Measurements from ENCODE around the gene PIKFYVE. TPM values are rescaled to one million over a fixed set of nuclear protein-coding genes. Genes with fewer than 3 reads are reported as not detected.

PIKFYVE gene
- polyA plus RNA-seq, 1 donor (not counting 4 experiments of a cell fraction or from before 2014, with no cell fraction given) = 18.4 TPM

DNA sequence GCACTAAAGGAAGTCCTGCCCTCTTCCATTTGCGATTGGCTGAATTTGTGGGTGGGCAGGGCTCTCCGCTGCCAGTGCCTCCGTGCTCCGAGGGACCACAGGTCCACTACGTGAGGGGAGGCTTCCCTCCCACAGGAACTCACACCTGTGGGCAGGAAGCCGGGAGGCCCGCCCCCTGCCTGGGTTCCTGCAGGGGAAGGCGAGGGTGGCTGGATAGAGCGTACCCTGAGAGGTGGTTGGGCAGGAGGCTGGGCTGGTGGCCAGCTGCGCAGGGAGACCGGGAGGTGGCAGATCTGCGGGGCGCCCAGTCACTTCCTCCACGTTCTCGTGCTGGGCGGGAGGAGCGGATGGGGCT lies 93.6 kb downstream of the PIKFYVE start:
- Histone ChIP-seq H3K27me3 (ENCODE audit: control insufficient read depth, extremely low read depth, insufficient read depth, low read length) (no peaks in the 10 kb centered on the region), H3K4me3 (ENCODE audit: control insufficient read depth in 2 of 3, extremely low read depth in 1 of 3, insufficient read depth in 2 of 3, low read depth in 1 of 3, low read length in 3 of 3) (no peak overlapping the region), H3K79me2 (ENCODE audit: control insufficient read depth, insufficient read depth, low read length) (no peaks in the 10 kb centered on the region), H3K27ac (ENCODE audit: control insufficient read depth, insufficient read depth, low read length) (no peak overlapping the region), H2AFZ (ENCODE audit: control insufficient read depth, low read length) (no peak overlapping the region), H3K36me3 (ENCODE audit: control insufficient read depth in 2 of 2, extremely low read depth in 1 of 2, insufficient read depth in 2 of 2, low read length in 2 of 2) (peaks cover 5 to 6% of the 10 kb centered on the region in 2 experiments), H3K4me1 (ENCODE audit: control insufficient read depth, extremely low read depth, insufficient read depth, low read length) (peaks cover 4% of the 10 kb centered on the region), H3K9ac (ENCODE audit: control insufficient read depth, extremely low read depth, insufficient read depth, low read length) (no peak overlapping the region), H3K4me2 (ENCODE audit: control insufficient read depth, extremely low read depth, insufficient read depth, low read depth, low read length) (no peak overlapping the region), H4K20me1 (ENCODE audit: control insufficient read depth, extremely low read depth, insufficient read depth, low read length) (no peaks in the 10 kb centered on the region), H3K9me1 (ENCODE audit: control insufficient read depth, extremely low read depth, insufficient read depth, low read length) (no peaks in the 10 kb centered on the region), H3K9me3 (ENCODE audit: control insufficient read depth, low read depth, low read length) (no peaks in the 10 kb centered on the region)
- TF ChIP-seq EZH2 (IDR thresholded peaks at IDR 0.05; ENCODE audit: low read length) (no peak), CTCF (optimal IDR thresholded peaks at IDR 0.05 in 1 of 3, IDR thresholded peaks at IDR 0.05 in 1 of 3, conservative IDR thresholded peaks at IDR 0.05 in 1 of 3; ENCODE audit: extremely low read depth in 1 of 3, insufficient read depth in 2 of 3, low read length in 3 of 3) (no peak)
- dilution Hi-C loops (cut with MboI; ENCODE audit: extremely low pct_ligation_motif_present, low sequenced_read_pairs) = no loop called here
- no peak for FAIRE-seq
- no peak for DNase-seq (ENCODE audit: low read depth, low spot score)

- dilution Hi-C loops (cut with MboI; ENCODE audit: extremely low pct_ligation_motif_present, low sequenced_read_pairs) = no loop called here
- H3K4me1 ChIP-seq (ENCODE audit: control insufficient read depth, extremely low read depth, insufficient read depth, low read length) = peaks cover 4% of the 10 kb centered on the region
- no peak overlapping the region for H3K4me2 ChIP-seq (ENCODE audit: control insufficient read depth, extremely low read depth, insufficient read depth, low read depth, low read length)
- FAIRE-seq (no peak), DNase-seq (ENCODE audit: low read depth, low spot score) (no peak)
- H3K27me3 ChIP-seq (ENCODE audit: control insufficient read depth, extremely low read depth, insufficient read depth, low read length) = no peaks in the 10 kb centered on the region
- no peak overlapping the region for H3K9ac ChIP-seq (ENCODE audit: control insufficient read depth, extremely low read depth, insufficient read depth, low read length)
- H3K27ac ChIP-seq (ENCODE audit: control insufficient read depth, insufficient read depth, low read length) = no peak overlapping the region
- H3K9me3 ChIP-seq (ENCODE audit: control insufficient read depth, low read depth, low read length) = no peaks in the 10 kb centered on the region
- H4K20me1 ChIP-seq (ENCODE audit: control insufficient read depth, extremely low read depth, insufficient read depth, low read length) = no peaks in the 10 kb centered on the region
- H2AFZ ChIP-seq (ENCODE audit: control insufficient read depth, low read length) = no peak overlapping the region
- no peaks in the 10 kb centered on the region for H3K9me1 ChIP-seq (ENCODE audit: control insufficient read depth, extremely low read depth, insufficient read depth, low read length)
- H3K36me3 ChIP-seq (ENCODE audit: control insufficient read depth in 2 of 2, extremely low read depth in 1 of 2, insufficient read depth in 2 of 2, low read length in 2 of 2) = peaks cover 0 to 5% of the 10 kb centered on the region in 2 experiments
- H3K4me3 ChIP-seq (ENCODE audit: control insufficient read depth in 2 of 3, extremely low read depth in 1 of 3, insufficient read depth in 2 of 3, low read depth in 1 of 3, low read length in 3 of 3) = no peak overlapping the region
- TF ChIP-seq CTCF (optimal IDR thresholded peaks at IDR 0.05 in 1 of 3, IDR thresholded peaks at IDR 0.05 in 1 of 3, conservative IDR thresholded peaks at IDR 0.05 in 1 of 3; ENCODE audit: extremely low read depth in 1 of 3, insufficient read depth in 2 of 3, low read length in 3 of 3) = no peak
- no peak for TF ChIP-seq EZH2 (IDR thresholded peaks at IDR 0.05; ENCODE audit: low read length)
- H3K79me2 ChIP-seq (ENCODE audit: control insufficient read depth, insufficient read depth, low read length) = no peaks in the 10 kb centered on the region
Observed at GRCh38 chr2:208360259-208361076, 94.4 kb downstream of the PIKFYVE start.
